Ishikawa (cell line): ENCODE measurements around the gene DNTT.

ENCODE experiments used
- CEBPB ChIP-seq: IDR thresholded peaks from 2 replicates; pipeline ENCODE4 v1.6.1; 2012
- CREB1 ChIP-seq: IDR thresholded peaks from 2 replicates; pipeline ENCODE4 v1.6.1; 2012; ENCODE audit warnings: low read depth
- EGR1 ChIP-seq: IDR thresholded peaks from 2 replicates; pipeline ENCODE4 v1.6.1; 2012
- EP300 ChIP-seq: IDR thresholded peaks from 2 replicates; pipeline ENCODE4 v1.6.1; 2012; ENCODE audit warnings: borderline replicate concordance
- FOXM1 ChIP-seq: IDR thresholded peaks from 2 replicates; pipeline ENCODE4 v1.6.1; 2012; ENCODE audit warnings: low read depth, borderline replicate concordance
- MAX ChIP-seq: IDR thresholded peaks from 2 replicates; pipeline ENCODE4 v1.6.1; 2012
- RAD21 ChIP-seq: IDR thresholded peaks from 2 replicates; pipeline ENCODE4 v1.6.1; 2012; ENCODE audit warnings: low read depth
- REST ChIP-seq: IDR thresholded peaks from 2 replicates; pipeline ENCODE4 v1.6.1; 2012; ENCODE audit warnings: low read depth, mild to moderate bottlenecking
- TAF1 ChIP-seq: IDR thresholded peaks from 2 replicates; pipeline ENCODE4 v1.6.1; 2012; ENCODE audit warnings: low read depth, mild to moderate bottlenecking
- TCF12 ChIP-seq: IDR thresholded peaks from 2 replicates; pipeline ENCODE4 v1.6.1; 2012; ENCODE audit warnings: low read depth
- TEAD4 ChIP-seq: IDR thresholded peaks from 2 replicates; pipeline ENCODE4 v1.6.1; 2012
- USF1 ChIP-seq: IDR thresholded peaks from 2 replicates; pipeline ENCODE4 v1.6.1; 2012
- YY1 ChIP-seq: IDR thresholded peaks from 2 replicates; pipeline ENCODE4 v1.6.1; 2012; ENCODE audit warnings: low read depth
- ZBTB7A ChIP-seq: IDR thresholded peaks from 2 replicates; pipeline ENCODE4 v1.6.1; 2012; ENCODE audit warnings: low read depth

Gene DNTT

DNA sequence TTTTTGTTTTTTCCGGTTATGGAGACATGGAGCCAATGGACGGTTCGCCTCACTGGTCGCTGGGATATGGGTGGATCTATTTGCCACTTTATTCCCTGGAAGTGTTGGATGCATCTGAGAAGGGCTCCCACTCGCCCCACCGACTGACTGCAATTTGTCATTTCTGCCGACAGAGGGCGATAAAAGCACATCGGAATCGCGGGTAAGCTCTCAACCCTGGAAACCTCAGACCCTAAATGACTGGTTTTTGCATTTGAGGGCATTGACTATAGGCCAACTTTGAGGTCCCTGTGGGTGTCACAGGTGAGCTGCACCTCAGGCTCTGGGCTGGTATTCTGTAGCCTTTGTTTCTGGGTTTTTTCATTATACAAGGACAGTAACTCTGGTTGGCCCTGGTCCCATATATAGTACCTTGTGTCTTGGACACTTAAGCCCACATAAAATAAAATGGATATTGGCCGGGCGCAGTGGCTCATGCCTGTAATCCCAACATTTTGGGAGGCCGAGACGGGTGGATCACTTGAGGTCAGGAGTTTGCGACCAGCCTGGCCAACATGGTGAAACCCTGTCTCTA is 66.4 kb downstream of the DNTT start:
- TF ChIP-seq RAD21 (peak; percentile 74), TEAD4 (peak; percentile 64), ZBTB7A (no peak)

GRCh38 chr10:96371356-96371755 is 67.1 kb downstream of the DNTT start:
- TF ChIP-seq TEAD4 (no peak), REST (no peak), EP300 (no peak), YY1 (no peak), EGR1 (no peak), ZBTB7A (no peak), USF1 (no peak), MAX (no peak), TCF12 (no peak), CREB1 (no peak), TAF1 (no peak), RAD21 (no peak)

GRCh38 chr10:96374004-96374403 is 69.8 kb downstream of the DNTT start:
- TF ChIP-seq MAX, result no peak
- no peak for TF ChIP-seq TCF12
- TF ChIP-seq RAD21, result no peak
- TF ChIP-seq USF1, result no peak
- TF ChIP-seq CEBPB, result no peak

GRCh38 chr10:96374639-96374984 is 70.4 kb downstream of the DNTT start:
- no peak for TF ChIP-seq EGR1
- no peak for TF ChIP-seq ZBTB7A
- no peak for TF ChIP-seq REST
- TF ChIP-seq TCF12, result no peak
- TF ChIP-seq USF1, result no peak
- no peak for TF ChIP-seq EP300

GRCh38 chr10:96374985-96375830 is 71.0 kb downstream of the DNTT start:
- TF ChIP-seq TEAD4, result peak; percentile 45
- peak; percentile 78 for TF ChIP-seq USF1
- TF ChIP-seq RAD21, result peak; percentile 96
- TF ChIP-seq EGR1, result no peak
- no peak for TF ChIP-seq ZBTB7A
- 0 out of 2 replicates have a peak, but pooled peaks have one; percentile 27 for TF ChIP-seq TAF1
- peak; percentile 97 for TF ChIP-seq MAX
- TF ChIP-seq YY1, result no peak

DNA sequence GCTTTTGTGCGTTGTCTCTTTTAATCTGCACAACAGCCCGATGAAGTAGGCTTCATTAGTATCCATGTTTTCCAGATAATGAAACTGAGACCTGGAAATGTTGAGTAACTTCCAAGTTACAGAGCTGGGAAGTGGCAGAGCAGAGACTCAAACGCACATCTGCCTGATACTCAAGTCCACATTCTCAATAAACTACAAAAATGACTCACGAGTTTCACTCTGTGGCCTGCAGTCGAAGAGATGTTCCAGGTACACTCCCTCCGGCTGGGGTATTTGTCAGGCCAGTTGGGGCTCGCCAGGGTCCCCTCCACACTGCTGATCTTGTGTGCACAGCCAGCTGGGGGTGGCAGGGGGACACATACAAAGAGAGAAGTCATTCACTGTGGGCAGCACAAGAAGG is 72.2 kb downstream of the DNTT start:
- TF ChIP-seq CREB1, result no peak
- no peak for TF ChIP-seq REST
- no peak for TF ChIP-seq YY1
- no peak for TF ChIP-seq FOXM1
